Peyer's patch (tissue), 4 donors: ENCODE results near the gene SOHLH2.

Source experiments
- POLR2A ChIP-seq, 2 donors: fragments of 450-650 bp; IDR thresholded peaks; one replicate each; pipeline ENCODE4 v1.5.1; 2017; ENCODE audit warnings: antibody characterized with exemption in 2 of 2, mild to moderate bottlenecking in 2 of 2, moderate library complexity in 2 of 2
- TF ChIP-seq, protein P1 (sequence below), 6 experiments: fragments of 450-650 bp in 4 of 6; fragments of 200-600 bp in 2 of 6; sonication (generic) in 1 of 6; IDR thresholded peaks; one replicate each; pipeline ENCODE4 v1.5.1; 2017 to 2019; ENCODE audit warnings: antibody characterized with exemption in 6 of 6, mild to moderate bottlenecking in 3 of 6, moderate library complexity in 1 of 6

DNA sequence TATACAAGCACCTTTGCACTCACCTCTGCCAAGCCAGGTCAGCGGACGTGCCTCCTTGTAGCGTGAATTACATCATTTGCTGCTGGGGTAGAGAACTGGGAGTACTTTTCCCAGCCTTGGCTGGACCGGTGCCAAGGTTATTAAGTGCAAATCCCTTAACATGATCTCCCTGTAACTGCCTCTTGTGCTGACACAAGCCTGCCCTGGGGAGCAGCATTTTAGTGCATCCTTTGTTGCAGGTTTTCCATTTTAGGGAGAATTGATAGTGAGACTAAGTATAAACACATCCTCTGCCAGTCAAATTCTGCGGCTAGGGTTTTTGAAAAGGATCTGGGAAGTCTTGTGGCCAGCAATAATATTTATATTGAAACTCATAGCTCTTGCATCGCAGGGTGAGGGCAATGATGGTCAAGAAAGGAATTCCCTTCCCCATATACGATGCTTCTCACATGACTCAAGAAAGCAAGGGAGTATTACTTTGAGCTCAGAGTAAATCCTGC, 50.5 kb downstream of the SOHLH2 start:
- TF ChIP-seq, protein P1, sequence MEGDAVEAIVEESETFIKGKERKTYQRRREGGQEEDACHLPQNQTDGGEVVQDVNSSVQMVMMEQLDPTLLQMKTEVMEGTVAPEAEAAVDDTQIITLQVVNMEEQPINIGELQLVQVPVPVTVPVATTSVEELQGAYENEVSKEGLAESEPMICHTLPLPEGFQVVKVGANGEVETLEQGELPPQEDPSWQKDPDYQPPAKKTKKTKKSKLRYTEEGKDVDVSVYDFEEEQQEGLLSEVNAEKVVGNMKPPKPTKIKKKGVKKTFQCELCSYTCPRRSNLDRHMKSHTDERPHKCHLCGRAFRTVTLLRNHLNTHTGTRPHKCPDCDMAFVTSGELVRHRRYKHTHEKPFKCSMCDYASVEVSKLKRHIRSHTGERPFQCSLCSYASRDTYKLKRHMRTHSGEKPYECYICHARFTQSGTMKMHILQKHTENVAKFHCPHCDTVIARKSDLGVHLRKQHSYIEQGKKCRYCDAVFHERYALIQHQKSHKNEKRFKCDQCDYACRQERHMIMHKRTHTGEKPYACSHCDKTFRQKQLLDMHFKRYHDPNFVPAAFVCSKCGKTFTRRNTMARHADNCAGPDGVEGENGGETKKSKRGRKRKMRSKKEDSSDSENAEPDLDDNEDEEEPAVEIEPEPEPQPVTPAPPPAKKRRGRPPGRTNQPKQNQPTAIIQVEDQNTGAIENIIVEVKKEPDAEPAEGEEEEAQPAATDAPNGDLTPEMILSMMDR (IDR thresholded peaks at IDR 0.05): no peak
- TF ChIP-seq POLR2A (IDR thresholded peaks at IDR 0.05): no peak
